Immature natural killer cell (primary cell): Measurements from ENCODE around the gene HSPB1. TPM values are rescaled to one million over a fixed set of nuclear protein-coding genes. Genes with fewer than 3 reads are reported as not detected.
A peak's percentile ranks its signal among the peaks of the same experiment; 100 is the strongest.
"Not testable (repeated sequence)": the region's sequence is repeated elsewhere in the genome, so short reads cannot be mapped to it uniquely, and the experiment has no call there.

ENCODE experiments used
- DNase-seq, 3 donors: peaks; one replicate each; pipeline ENCODE4 v3.0.0; 2022; ENCODE audit warnings: mixed read lengths in 1 of 3
- H3K27ac Mint-ChIP-seq, 6 donors: one replicate each; pipeline ENCODE4 v1.8.0; 2020; ENCODE audit warnings: mixed read lengths in 6 of 6, mild to moderate bottlenecking in 5 of 6, inconsistent platforms in 4 of 6, moderate library complexity in 3 of 6
- H3K27me3 Mint-ChIP-seq, 3 donors: one replicate each; pipeline ENCODE4 v1.8.0; 2020 to 2021; ENCODE audit warnings: low read depth in 3 of 3, mild to moderate bottlenecking in 3 of 3, mixed read lengths in 3 of 3, moderate library complexity in 3 of 3, inconsistent platforms in 1 of 3
- H3K36me3 Mint-ChIP-seq, 3 donors: one replicate each; pipeline ENCODE4 v1.8.0; 2020; ENCODE audit warnings: mixed read lengths in 3 of 3, inconsistent platforms in 2 of 3, mild to moderate bottlenecking in 2 of 3
- H3K4me1 Mint-ChIP-seq, 2 donors: one replicate each; pipeline ENCODE4 v1.8.0; 2020; ENCODE audit warnings: inconsistent platforms in 2 of 2, mild to moderate bottlenecking in 2 of 2, mixed read lengths in 2 of 2, moderate library complexity in 1 of 2
- H3K4me3 Mint-ChIP-seq, 5 donors: one replicate each; pipeline ENCODE4 v1.8.0; 2020; ENCODE audit warnings: mild to moderate bottlenecking in 5 of 5, mixed read lengths in 5 of 5, inconsistent platforms in 3 of 5, moderate library complexity in 3 of 5
- H3K9me3 Mint-ChIP-seq, 6 donors: one replicate each; pipeline ENCODE4 v1.8.0; 2020; ENCODE audit warnings: mild to moderate bottlenecking in 6 of 6, mixed read lengths in 6 of 6, inconsistent platforms in 4 of 6, moderate library complexity in 3 of 6
- polyA plus RNA-seq, 3 donors: library from polyadenylated mRNA; unstranded; fragments of 300-500 nt; fragmentation: Illumina TruSeq; gene quantifications; one replicate each; pipeline ENCODE4 v1.2.3, GENCODE V29; 2021

The HSPB1 gene
- polyA plus RNA-seq, 3 donors from 2014 or later: 11.2 to 49.8 (median 34.6) TPM

DNA sequence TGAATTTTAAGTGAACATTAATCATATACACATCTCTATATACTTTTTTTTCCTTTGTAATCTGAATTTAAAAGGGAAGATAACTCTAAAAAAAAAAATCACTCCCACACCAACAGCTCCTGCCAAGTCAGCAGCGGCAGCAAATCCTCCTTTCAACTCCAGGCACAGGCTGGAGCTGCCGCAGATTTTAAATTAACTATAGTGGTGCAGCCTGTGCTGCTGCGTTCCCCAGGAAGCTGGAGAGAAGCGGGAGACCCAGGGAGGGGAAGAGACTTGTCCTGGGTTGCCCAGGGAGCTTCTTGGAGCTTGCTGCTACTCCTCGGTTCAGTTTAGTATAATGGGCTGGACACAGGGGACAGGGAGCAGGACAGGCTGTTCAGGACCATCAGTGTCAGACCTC, 32.6 kb upstream of the HSPB1 start:
- Mint-ChIP-seq H3K4me1 (no peaks in the 10 kb centered on the region), H3K4me3 (no peak overlapping the region), H3K36me3 (no peaks in the 10 kb centered on the region), H3K9me3 (no peaks in the 10 kb centered on the region), H3K27ac (no peak overlapping the region), H3K27me3 (peaks cover 7 to 11% (median 8%) of the 10 kb centered on the region in 3 donors)
- DNase-seq: no peak

DNA sequence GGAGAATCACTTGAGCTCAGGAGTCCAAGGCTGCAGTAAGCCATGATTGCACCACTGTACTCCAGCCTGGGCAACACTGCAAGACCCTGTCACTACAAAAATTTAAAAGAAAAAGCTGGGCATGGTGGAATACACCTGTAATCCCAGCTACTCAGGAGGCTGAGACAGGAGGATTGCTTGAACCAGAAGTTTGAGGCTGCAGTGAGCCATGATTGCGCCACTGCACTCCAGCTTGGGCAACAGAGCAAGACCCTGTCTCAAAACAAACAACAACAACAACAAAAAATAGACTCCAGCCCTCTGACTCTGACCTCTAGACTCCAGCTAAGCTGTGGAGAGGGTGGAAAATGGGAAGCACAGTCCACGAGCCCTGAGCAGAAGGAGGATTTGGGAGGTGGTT, 31.1 kb upstream of the HSPB1 start:
- not testable (repeated sequence) for H3K4me3 Mint-ChIP-seq, H3K36me3 Mint-ChIP-seq, H3K4me1 Mint-ChIP-seq, H3K9me3 Mint-ChIP-seq, DNase-seq, H3K27ac Mint-ChIP-seq
- H3K27me3 Mint-ChIP-seq: peaks cover 7 to 14% (median 8%) of the 10 kb centered on the region in 3 donors

DNA sequence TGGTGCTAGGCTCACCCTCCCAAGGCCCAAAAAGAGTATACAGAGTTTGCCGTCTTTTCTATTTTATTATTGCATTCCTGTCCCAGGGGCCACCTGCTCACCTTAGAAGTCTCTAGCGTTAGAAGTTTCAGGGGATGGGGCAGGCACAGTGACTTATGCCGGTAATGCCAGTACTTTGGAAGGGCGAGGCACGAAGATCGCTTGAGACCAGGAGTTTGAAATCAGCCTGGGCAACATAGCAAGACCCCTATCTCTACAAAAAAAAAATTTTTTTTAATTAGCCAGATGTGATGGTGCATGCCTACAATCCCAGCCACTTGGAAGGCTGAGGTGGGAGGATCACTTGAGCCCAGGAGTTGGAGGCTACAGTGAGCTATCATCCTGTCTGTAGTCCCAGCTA, 30.3 kb upstream of the HSPB1 start:
- no peaks in the 10 kb centered on the region for H3K4me1 Mint-ChIP-seq
- H3K36me3 Mint-ChIP-seq: no peaks in the 10 kb centered on the region
- H3K9me3 Mint-ChIP-seq: no peaks in the 10 kb centered on the region
- DNase-seq: no peak
- H3K27ac Mint-ChIP-seq: no peak overlapping the region
- H3K4me3 Mint-ChIP-seq: no peak overlapping the region
- H3K27me3 Mint-ChIP-seq: peaks cover 3 to 14% (median 7%) of the 10 kb centered on the region in 3 donors

DNA sequence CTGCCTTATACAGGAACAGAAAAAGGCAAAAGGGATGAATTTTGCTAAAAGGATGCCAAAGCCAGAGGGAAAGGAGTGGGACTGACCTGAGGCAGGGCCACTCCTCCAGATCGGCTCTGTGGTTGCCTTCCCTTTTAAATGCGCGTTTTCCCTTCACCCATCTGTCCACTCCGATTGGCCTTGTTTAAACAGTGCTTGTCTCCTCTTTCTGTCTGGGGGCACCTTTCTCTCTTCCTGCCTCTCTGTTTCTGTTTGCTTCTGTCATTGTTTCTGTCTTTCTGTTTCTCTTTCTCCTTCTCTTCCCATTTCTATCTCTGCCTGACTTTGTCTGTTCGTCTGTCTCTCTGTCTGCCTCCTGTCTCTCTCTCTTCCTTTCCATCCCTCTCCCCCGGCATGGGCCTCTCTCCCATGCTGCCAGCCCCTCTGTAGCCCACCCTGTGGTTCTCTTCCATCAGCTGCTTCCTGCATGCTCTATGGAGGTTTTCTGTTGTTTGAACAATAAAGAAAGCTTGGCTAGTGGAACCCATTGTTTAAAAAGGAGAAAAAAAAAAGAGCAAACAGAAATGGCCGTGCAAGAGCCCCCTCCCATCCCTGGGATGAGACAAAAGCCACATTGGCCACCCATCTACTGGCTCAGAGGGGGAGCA, 29.5 kb upstream of the HSPB1 start:
- no peaks in the 10 kb centered on the region for H3K36me3 Mint-ChIP-seq
- H3K4me3 Mint-ChIP-seq: no peak overlapping the region
- H3K9me3 Mint-ChIP-seq: no peaks in the 10 kb centered on the region
- peaks cover 3 to 18% (median 6%) of the 10 kb centered on the region in 3 donors for H3K27me3 Mint-ChIP-seq
- no peak overlapping the region for H3K27ac Mint-ChIP-seq
- no peaks in the 10 kb centered on the region for H3K4me1 Mint-ChIP-seq
- no peak for DNase-seq

DNA sequence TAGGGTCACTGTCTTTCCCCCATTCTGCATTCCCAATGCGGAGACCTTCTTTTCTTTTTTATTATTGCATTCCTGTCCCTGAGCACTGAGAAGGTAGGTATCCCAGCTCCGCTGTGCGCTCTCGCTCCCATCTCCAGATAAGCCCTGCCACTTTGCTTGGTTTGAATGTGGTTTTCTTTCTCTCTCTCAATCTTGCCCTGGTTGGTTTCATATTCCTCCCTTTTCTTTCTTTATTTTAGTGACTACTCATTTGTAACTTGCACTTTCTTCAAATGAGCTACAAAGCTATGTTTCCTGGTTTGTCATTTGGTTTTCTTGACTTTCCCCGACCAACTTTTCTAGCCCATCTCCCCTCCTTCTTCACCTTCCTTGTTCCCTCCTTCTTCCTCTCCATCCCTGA, 29.0 kb upstream of the HSPB1 start:
- no peaks in the 10 kb centered on the region for H3K9me3 Mint-ChIP-seq
- H3K4me3 Mint-ChIP-seq: no peak overlapping the region
- no peak for DNase-seq
- H3K36me3 Mint-ChIP-seq: no peaks in the 10 kb centered on the region
- H3K27ac Mint-ChIP-seq: peak overlapping the region in 1 of 6 donors; percentile 46
- no peaks in the 10 kb centered on the region for H3K4me1 Mint-ChIP-seq
- peaks cover 2 to 16% (median 3%) of the 10 kb centered on the region in 3 donors for H3K27me3 Mint-ChIP-seq

DNA sequence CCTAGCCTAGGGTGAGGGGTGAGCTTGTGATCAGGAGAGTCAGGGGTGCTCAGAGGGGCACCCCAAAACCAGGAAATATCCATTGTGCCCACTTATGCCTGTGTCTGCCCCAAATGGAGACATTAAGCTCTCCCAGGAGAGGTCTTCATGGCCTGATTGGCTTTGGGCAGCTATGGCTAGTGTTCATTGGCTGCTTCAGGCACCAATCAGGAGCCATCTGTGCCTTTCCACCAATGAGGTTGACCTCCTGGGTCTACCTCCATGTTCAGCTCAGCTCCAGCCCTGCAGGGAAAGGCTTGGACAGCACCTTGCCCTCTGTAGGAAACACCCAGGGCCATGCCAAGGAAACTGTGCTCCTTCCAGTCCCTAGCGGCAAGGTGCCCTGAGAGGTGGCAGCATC, 23.9 kb upstream of the HSPB1 start:
- no peak for DNase-seq
- Mint-ChIP-seq H3K4me1 (peaks cover 6 to 17% of the 10 kb centered on the region in 2 donors), H3K27me3 (peaks cover 10 to 34% (median 10%) of the 10 kb centered on the region in 3 donors), H3K9me3 (peaks cover 0 to 1% (median 0%) of the 10 kb centered on the region in 6 donors), H3K36me3 (no peaks in the 10 kb centered on the region), H3K4me3 (no peak overlapping the region), H3K27ac (no peak overlapping the region)

DNA sequence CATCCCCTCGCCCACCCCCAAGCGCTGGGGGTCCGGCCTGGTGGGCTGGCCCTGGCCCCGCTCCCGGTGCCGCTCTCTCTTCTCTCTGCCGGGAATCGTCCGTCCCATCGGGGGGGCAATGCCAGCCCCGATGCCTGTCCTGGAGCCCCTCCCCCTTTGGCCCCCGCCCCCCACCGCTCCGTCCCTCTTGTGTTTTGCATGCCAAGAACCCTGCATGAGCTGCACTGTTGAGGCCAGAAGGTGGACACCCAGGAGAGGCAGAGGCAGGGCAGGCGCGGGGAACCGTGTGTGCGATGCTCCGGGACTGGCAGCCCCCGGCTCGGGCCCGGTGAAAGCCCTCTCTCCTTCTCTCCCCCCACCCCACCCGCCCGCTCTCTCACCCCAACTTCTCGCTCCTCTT, 22.1 kb upstream of the HSPB1 start:
- Mint-ChIP-seq H3K4me3 (peak overlapping the region in 2 of 5 donors; percentile 49 to 54), H3K4me1 (peaks cover 6 to 19% of the 10 kb centered on the region in 2 donors), H3K27me3 (peaks cover 10 to 34% (median 13%) of the 10 kb centered on the region in 3 donors), H3K27ac (no peak overlapping the region), H3K9me3 (peaks cover 0 to 1% (median 0%) of the 10 kb centered on the region in 6 donors), H3K36me3 (no peaks in the 10 kb centered on the region)
- no peak for DNase-seq

DNA sequence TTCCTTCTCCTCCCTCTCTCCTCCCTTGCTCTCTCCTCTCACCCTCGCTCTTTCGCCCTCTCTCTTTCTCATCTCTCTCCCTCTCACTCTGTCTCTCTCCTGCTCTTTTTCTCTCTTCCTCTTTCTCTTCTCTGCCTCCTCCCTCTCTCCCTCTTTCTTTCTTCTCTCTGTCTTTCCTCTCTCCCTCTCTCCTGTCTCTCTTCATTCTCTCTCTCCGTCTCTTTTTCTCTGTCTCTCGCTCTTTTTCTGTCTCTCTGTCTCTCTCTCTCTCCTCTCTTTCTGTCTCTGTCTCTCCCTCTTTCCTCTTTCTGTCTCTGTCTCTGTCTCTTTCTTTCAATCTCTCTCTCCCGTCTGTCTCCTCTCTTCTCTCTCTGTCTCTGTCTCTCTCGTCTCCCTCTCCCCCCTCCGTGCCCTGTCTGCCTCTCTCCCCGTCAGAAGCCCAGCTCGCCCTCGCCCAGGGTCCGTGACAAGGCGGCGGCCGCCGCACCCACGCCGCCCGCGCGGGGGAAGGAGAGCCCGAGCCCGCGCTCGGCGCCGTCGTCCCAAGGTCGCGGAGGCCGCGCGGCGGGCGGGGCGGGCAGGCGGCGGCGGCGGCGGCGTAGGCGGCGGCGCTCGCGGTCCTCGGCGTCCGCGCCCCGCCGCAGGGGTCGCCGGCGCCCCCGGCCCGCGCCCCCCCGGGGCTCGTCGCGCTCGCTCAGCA, 21.3 kb upstream of the HSPB1 start:
- peaks cover 10 to 30% (median 13%) of the 10 kb centered on the region in 3 donors for H3K27me3 Mint-ChIP-seq
- H3K27ac Mint-ChIP-seq: peak overlapping the region in 2 of 6 donors; percentile 17 to 84
- H3K4me1 Mint-ChIP-seq: peaks cover 6 to 19% of the 10 kb centered on the region in 2 donors
- peak overlapping the region; percentile 54 to 81 (median 77) for H3K4me3 Mint-ChIP-seq
- peaks cover 0 to 1% (median 0%) of the 10 kb centered on the region in 6 donors for H3K9me3 Mint-ChIP-seq
- no peak for DNase-seq
- no peaks in the 10 kb centered on the region for H3K36me3 Mint-ChIP-seq

DNA sequence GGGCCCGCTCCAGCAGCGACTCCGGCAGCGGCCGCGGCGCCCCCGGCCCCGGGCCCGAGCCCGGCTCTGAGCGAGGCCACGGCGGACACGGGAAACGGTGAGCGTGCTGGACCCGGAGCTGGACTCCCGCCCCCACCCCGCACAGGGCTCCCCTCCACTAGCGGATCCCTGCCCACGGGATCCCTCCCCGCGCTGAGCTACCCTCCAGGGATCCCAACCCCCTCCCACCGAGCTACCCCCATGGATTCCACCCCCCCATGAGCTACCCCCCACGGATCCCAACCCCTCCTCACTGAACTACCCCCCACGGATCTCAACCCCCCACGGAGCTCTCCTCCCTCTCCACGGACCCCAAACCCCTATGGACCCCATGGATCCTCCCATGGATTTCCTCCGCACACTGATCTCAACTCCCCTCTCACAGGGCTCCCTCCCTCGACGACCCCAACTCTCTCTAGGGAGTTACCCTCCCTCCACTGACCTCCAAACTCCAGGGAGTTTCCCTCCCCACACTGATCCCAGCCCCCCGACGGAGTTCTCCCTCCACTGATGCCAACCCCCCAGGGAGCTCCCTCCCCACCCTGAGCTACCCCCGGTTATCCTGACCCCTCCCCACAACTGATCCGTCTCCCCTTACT, 20.6 kb upstream of the HSPB1 start:
- no peak overlapping the region for H3K27ac Mint-ChIP-seq
- H3K4me1 Mint-ChIP-seq: peaks cover 6 to 19% of the 10 kb centered on the region in 2 donors
- no peak for DNase-seq
- peaks cover 10 to 30% (median 13%) of the 10 kb centered on the region in 3 donors for H3K27me3 Mint-ChIP-seq
- peak overlapping the region; percentile 69 to 83 (median 78) for H3K4me3 Mint-ChIP-seq
- H3K9me3 Mint-ChIP-seq: peaks cover 0 to 1% (median 0%) of the 10 kb centered on the region in 6 donors
- no peaks in the 10 kb centered on the region for H3K36me3 Mint-ChIP-seq

DNA sequence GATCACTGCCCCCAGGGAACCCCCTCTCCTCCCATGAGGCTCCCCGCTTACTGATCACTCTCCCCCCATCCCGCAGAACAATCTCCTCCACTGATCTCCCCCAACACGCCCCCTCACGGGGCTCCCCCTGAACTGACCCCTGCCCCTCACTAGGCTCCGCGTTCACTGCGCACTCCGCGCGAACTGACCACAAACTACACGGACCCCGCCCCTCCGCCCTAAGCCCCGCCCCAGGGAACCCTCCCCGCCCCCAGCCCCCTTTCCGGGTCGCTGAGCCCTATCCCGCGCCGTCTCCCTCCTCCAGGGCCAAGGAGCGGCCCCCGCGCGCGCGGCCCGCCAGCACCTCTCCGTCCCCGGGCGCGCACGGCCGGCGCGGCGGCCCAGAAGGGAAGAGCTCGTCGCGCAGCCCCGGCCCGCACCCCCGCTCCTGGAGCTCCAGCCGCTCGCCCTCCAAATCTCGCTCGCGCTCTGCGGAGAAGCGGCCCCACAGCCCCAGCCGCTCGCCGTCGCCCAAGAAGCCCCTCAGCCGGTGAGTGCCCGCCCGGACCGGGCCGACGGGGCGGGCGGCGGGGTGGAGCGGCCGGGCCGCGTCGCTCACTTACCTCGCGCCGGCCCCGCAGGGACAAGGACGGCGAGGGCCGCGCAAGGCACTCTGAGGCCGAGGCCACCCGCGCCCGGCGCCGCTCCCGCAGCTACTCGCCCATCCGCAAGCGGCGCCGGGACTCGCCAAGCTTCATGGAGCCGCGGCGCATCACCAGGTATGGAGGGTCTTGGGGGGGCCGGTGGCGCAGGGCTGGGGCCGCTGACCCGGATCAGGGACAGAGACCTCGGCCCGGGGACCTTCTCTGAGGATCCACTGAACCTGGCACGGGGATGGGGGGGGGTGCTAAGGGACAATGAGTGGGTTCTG, 19.9 kb upstream of the HSPB1 start:
- peaks cover 6 to 19% of the 10 kb centered on the region in 2 donors for H3K4me1 Mint-ChIP-seq
- no peaks in the 10 kb centered on the region for H3K36me3 Mint-ChIP-seq
- H3K27me3 Mint-ChIP-seq: peaks cover 10 to 28% (median 13%) of the 10 kb centered on the region in 3 donors
- H3K27ac Mint-ChIP-seq: no peak overlapping the region
- peak overlapping the region; percentile 69 to 83 (median 78) for H3K4me3 Mint-ChIP-seq
- H3K9me3 Mint-ChIP-seq: peaks cover 0 to 1% (median 0%) of the 10 kb centered on the region in 6 donors
- DNase-seq: peak in 1 of 3 donors; percentile 8

DNA sequence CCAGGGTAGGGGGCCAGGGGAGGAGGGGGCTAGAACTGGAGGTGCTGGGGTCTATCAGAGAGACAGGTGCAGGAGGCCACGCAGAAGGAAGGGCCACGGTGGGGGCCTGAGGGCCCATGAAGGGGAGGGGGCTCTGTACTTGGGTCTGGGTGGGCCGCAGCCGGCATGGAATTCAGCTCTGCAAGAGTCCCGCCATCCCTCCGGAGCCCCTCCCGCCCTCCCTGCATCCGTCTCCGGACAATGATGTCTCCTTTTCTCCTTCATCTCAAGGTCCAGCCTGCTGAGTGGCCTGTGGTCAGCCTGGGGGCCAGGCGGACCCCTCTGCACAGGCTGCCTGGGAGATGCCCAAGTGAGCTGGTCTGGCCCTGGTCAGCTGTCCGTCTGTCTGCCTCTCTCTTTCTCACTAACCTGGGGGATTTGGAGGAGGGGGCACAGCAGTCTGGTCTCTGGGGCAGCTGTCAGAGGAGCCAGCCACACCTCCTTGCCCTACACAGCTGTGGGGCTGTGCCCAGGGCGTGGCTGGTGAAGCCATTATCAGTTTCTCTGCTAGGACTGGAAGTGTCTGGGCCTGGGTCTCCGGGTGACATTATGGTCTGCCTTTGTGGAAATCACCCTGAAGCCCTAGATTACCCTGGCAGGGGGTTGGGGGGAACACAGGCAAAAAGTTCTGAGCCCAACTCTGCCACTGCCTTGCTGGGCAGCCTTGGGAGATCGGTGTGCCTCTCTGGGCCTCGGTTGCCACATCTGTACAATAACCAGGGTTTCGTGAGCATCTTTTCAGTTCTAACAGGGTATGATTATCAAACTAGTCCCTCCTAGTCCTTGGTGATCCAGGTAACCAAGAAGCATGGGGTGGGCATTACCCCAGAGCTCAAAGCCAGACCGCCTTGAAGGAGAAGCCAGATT, 19.0 kb upstream of the HSPB1 start:
- Mint-ChIP-seq H3K4me1 (peaks cover 6 to 19% of the 10 kb centered on the region in 2 donors), H3K27ac (no peak overlapping the region), H3K9me3 (peaks cover 0 to 1% (median 0%) of the 10 kb centered on the region in 6 donors), H3K4me3 (peak overlapping the region; percentile 33 to 77 (median 60)), H3K27me3 (peaks cover 11 to 26% (median 12%) of the 10 kb centered on the region in 3 donors), H3K36me3 (no peaks in the 10 kb centered on the region)
- no peak for DNase-seq

DNA sequence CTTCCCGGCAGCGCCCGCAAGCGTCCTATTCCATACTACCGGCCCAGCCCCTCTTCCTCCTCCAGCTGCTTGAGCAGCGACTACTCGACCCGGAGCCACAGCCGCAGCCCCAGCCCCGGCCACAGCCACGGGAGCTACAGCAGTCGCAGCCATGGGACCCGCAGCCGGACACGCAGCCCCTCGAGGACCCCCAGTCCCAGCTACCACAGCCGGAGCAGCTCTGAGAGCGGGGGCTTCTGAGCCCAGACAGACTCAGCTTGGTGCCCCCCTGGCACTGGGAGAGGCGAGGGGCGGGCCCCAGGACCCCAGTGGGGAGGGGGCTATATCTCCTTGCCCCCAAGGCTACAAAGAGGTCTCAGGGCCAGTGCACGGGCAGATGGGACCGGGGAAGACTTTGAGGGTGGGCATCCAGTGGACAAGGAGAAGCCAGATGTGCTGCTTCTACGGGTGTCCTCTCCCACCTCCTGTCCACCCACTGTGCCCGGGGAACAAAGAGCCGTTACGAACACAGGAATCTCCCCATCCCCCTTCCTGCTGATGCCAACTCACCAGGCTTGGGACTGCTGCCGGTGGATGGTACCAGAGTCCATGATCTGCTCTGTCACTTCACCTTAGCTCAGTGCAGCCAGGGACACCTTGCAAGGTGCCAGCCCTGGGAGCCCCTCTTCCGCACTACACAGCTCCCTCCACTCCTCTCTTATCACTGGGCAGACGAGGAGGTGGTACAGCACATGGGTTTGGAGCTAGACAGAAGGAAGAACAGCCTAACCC, 16.7 kb upstream of the HSPB1 start:
- H3K9me3 Mint-ChIP-seq: peaks cover 0 to 1% (median 0%) of the 10 kb centered on the region in 6 donors
- no peak overlapping the region for H3K27ac Mint-ChIP-seq
- no peak for DNase-seq
- H3K4me1 Mint-ChIP-seq: peaks cover 6 to 17% of the 10 kb centered on the region in 2 donors
- H3K4me3 Mint-ChIP-seq: no peak overlapping the region
- H3K27me3 Mint-ChIP-seq: peaks cover 8 to 15% (median 8%) of the 10 kb centered on the region in 3 donors
- no peaks in the 10 kb centered on the region for H3K36me3 Mint-ChIP-seq
